HEK293T (cell line): ENCODE data around the gene CHM.

Experiments used
- BHLHE40 ChIP-seq: fragments of 450-650 bp; IDR thresholded peaks from 2 replicates; pipeline ENCODE4 v1.6.1; 2016; ENCODE audit warnings: mild to moderate bottlenecking, moderate library complexity, borderline replicate concordance
- SP1 ChIP-seq: fragments of 450-650 bp; IDR thresholded peaks from 2 replicates; pipeline ENCODE4 v1.6.1; 2017

GRCh38 chrX:85907316-85907715 lies 140.0 kb downstream of the CHM start:
- no peak for TF ChIP-seq BHLHE40
- no peak for TF ChIP-seq SP1
